K562 (cell line): ENCODE results near the gene TSPAN12. TPM values are rescaled to one million over a fixed set of nuclear protein-coding genes. Genes with fewer than 3 reads are reported as not detected.

Experiments
- ATAC-seq: fragments of 200-7000 bp; cut with Tn5 transposase; 3 replicates; pipeline ENCODE4 v1.9.1; 2020; ENCODE audit warnings: moderate library complexity
- BruUV-seq: library from RNA; stranded (reverse); fragments of 400-500 nt; replicated peaks from 2 replicates; lab custom pipeline; 2021; lab: Mats Ljungman, UMichigan
- CTCF ChIA-PET: fragments of 300-600 bp; formaldehyde crosslinking; extraction: SDS; loops from one replicate; lab custom pipeline; 2021; ENCODE audit warnings: low intra/inter-chr PET ratio; lab: Yijun Ruan, JAX
- POLR2A ChIA-PET: fragments of 300-600, 350-650 bp; sonication (Branson Sonifier 250); formaldehyde crosslinking; extraction: SDS; loops from one replicate; lab custom pipeline; 2021; ENCODE audit warnings: antibody characterized with exemption, inconsistent platforms; lab: Yijun Ruan, JAX
- DNase-seq, 4 experiments: peaks; one replicate each; pipeline versions ENCODE4 v3.0.0 to v3.0.0-alpha.2; 2011 to 2018; ENCODE audit warnings: low spot score in 3 of 4, mixed read lengths in 3 of 4; ENCODE audit errors: extremely low read depth in 1 of 4
- FAIRE-seq: peaks from 2 replicates; lab custom pipeline; 2011; peaks lifted over from hg19 to GRCh38; lab: Jason Lieb, UNC
- H2AFZ ChIP-seq: 2 replicates; pipeline ENCODE4 v1.6.0; 2011; ENCODE audit warnings: low read depth, low read length, control low read depth, inconsistent platforms
- H3K27ac ChIP-seq: fragments of 200-600 bp; 3 replicates; pipeline ENCODE4 v1.8.0; 2011; ENCODE audit warnings: low read depth, mild to moderate bottlenecking, control low read depth, inconsistent platforms, low read length, moderate library complexity, mixed read lengths; ENCODE audit errors: extremely low read depth
- H3K27me3 ChIP-seq, 2 experiments: fragments of 300-600 bp in 1 of 2; 2 replicates in 1 of 2; 3 replicates in 1 of 2; pipeline versions ENCODE4 v1.6.0 to v1.8.0; 2011; ENCODE audit warnings: inconsistent platforms in 2 of 2, low read length in 2 of 2, mild to moderate bottlenecking in 1 of 2, mixed read lengths in 1 of 2, moderate library complexity in 1 of 2; ENCODE audit not compliant: control insufficient read depth in 2 of 2, insufficient read depth in 2 of 2
- H3K36me3 ChIP-seq: fragments of 300-600 bp; 3 replicates; pipeline ENCODE4 v1.8.0; 2011; ENCODE audit warnings: mild to moderate bottlenecking, low read length, inconsistent platforms; ENCODE audit not compliant: control insufficient read depth, insufficient read depth
- H3K4me1 ChIP-seq, 2 experiments: fragments of 200-600 bp in 1 of 2; replicated peaks in 1 of 2; 2 replicates in 1 of 2; 3 replicates in 1 of 2; pipeline versions ENCODE4 v1.5.1 to v1.8.0; 2011; ENCODE audit warnings: inconsistent platforms in 2 of 2, low read length in 2 of 2, mild to moderate bottlenecking in 1 of 2, mixed read lengths in 1 of 2, moderate library complexity in 1 of 2; ENCODE audit not compliant: control insufficient read depth in 2 of 2, insufficient read depth in 2 of 2
- H3K4me2 ChIP-seq: 2 replicates; pipeline ENCODE4 v1.6.1; 2011; ENCODE audit warnings: low read length, control low read depth, inconsistent platforms, mixed read lengths; ENCODE audit not compliant: insufficient read depth
- H3K4me3 ChIP-seq: fragments of 200-600 bp; sonication (generic), shearing (Covaris generic); 2 replicates; pipeline ENCODE4 v1.5.1; 2016; ENCODE audit warnings: control low read depth, inconsistent platforms
- H3K79me2 ChIP-seq: fragments of 200-600 bp; 3 replicates; pipeline ENCODE4 v1.8.0; 2011; ENCODE audit warnings: low read length, inconsistent platforms; ENCODE audit not compliant: control insufficient read depth, insufficient read depth
- H3K9ac ChIP-seq, 2 experiments: 2 replicates each; pipeline versions ENCODE4 v1.6.0 to v1.6.1; 2011; ENCODE audit warnings: low read depth in 2 of 2, low read length in 2 of 2, control low read depth in 1 of 2, inconsistent platforms in 1 of 2, mild to moderate bottlenecking in 1 of 2, mixed read lengths in 1 of 2; ENCODE audit not compliant: insufficient read depth in 1 of 2
- H3K9me1 ChIP-seq: one replicate; pipeline ENCODE4 v1.6.0; 2011; ENCODE audit warnings: inconsistent platforms, mild to moderate bottlenecking, low read length, moderate library complexity; ENCODE audit not compliant: control insufficient read depth, insufficient read depth
- H3K9me3 ChIP-seq: replicated peaks from 2 replicates; pipeline ENCODE4 v1.5.1; 2011; ENCODE audit warnings: low read depth, low read length, inconsistent platforms; ENCODE audit not compliant: control insufficient read depth, insufficient read depth
- H4K20me1 ChIP-seq: replicated peaks from 2 replicates; pipeline ENCODE4 v1.6.1; 2011; ENCODE audit warnings: low read length, inconsistent platforms, mixed read lengths; ENCODE audit not compliant: control insufficient read depth, insufficient read depth
- ATF1 ChIP-seq, 2 experiments: fragments of 450-650 bp in 1 of 2; IDR thresholded peaks; 2 replicates each; pipeline ENCODE4 v1.6.1; 2016; ENCODE audit warnings: missing compliant biosample characterization in 1 of 2, missing genetic modification characterization in 1 of 2
- CBX3 ChIP-seq, 2 experiments: IDR thresholded peaks; 1 replicate in 1 of 2; 2 replicates in 1 of 2; pipeline ENCODE4 v1.6.1; 2012; ENCODE audit warnings: inconsistent platforms in 2 of 2, low read length in 2 of 2, borderline replicate concordance in 1 of 2, control low read depth in 1 of 2
- MYC ChIP-seq, 2 experiments: fragments of 250-450 bp in 1 of 2; sonication (Bioruptor Pico) in 1 of 2; IDR thresholded peaks; 2 replicates each; pipeline versions ENCODE4 v1.5.1 to v1.6.1; 2012 to 2021; ENCODE audit warnings: low read depth in 2 of 2, borderline replicate concordance in 1 of 2, improper control_type of control experiment in 1 of 2, low read length in 1 of 2, mild to moderate bottlenecking in 1 of 2, moderate library complexity in 1 of 2
- NFXL1 ChIP-seq: fragments of 450-650 bp; formaldehyde crosslinking; IDR thresholded peaks from 2 replicates; pipeline ENCODE4 v1.4.0; 2021; ENCODE audit warnings: mild to moderate bottlenecking
- TBL1XR1 ChIP-seq, 2 experiments: IDR thresholded peaks; 2 replicates each; pipeline ENCODE4 v1.6.1; 2012; ENCODE audit warnings: improper control_type of control experiment in 2 of 2, low read length in 2 of 2, mild to moderate bottlenecking in 1 of 2
- WHSC1 ChIP-seq: IDR thresholded peaks from one replicate; pipeline ENCODE4 v1.6.1; 2012; ENCODE audit warnings: low read length, control low read depth, inconsistent platforms
- WGBS: fragments of 100-300 bp; shearing (Covaris generic); methylation state at CpG from one replicate; pipeline ENCODE4 v1.1.6; 2016; ENCODE audit warnings: low coverage, mixed read lengths; ENCODE audit not compliant: insufficient coverage; ENCODE audit errors: missing lambda C conversion rate; 5-methylcytosine and 5-hydroxymethylcytosine counted together
- in situ Hi-C: fragments of 300-500 bp; cut with MboI; formaldehyde crosslinking; loops from 4 replicates; pipeline ENCODE4 v1.15.0; 2018; ENCODE audit warnings: inconsistent platforms, mixed read lengths
- intact Hi-C: fragments of 100-400 bp; cut with micrococcal nuclease; formaldehyde crosslinking; loops from 2 replicates; pipeline ENCODE4 v1.14.2; 2022
- polyA plus RNA-seq, 8 experiments: library from polyadenylated mRNA; depleted of rRNA in 4 of 8; stranded (reverse) in 5 of 8; unstranded in 3 of 8; fragments of >200 nt; fragmentation: Nextera tagmentation in 2 of 8; fragmentation: Illumina TruSeq in 1 of 8; extraction: Ambion mirVana in 2 of 8; extraction: Trizol in 1 of 8; gene quantifications; 2 replicates each; pipeline versions ENCODE4 v1.2.1 to v1.2.3, GENCODE V29; 2011 to 2014; ENCODE audit warnings: inconsistent platforms in 1 of 8, missing spikeins in 1 of 8
- total RNA-seq, 7 experiments: library from RNA; depleted of rRNA in 6 of 7; stranded (reverse); fragments of >200 nt in 6 of 7; fragmentation: Illumina TruSeq in 2 of 7; extraction: Trizol in 2 of 7; gene quantifications; 2 replicates each; pipeline versions ENCODE4 v1.2.1 to v1.2.3, GENCODE V29; 2011 to 2021; ENCODE audit warnings: low replicate concordance in 1 of 7
- TF ChIP-seq, protein P1 (sequence below), 2 experiments: IDR thresholded peaks; 2 replicates each; pipeline ENCODE4 v1.6.1; 2011; ENCODE audit warnings: borderline replicate concordance in 1 of 2, control low read depth in 1 of 2, low read depth in 1 of 2, low read length in 1 of 2, mild to moderate bottlenecking in 1 of 2, mixed read lengths in 1 of 2, moderate library complexity in 1 of 2; ENCODE audit not compliant: insufficient read depth in 1 of 2, insufficient read length in 1 of 2, poor library complexity in 1 of 2, severe bottlenecking in 1 of 2; ENCODE audit errors: extremely low read depth in 1 of 2

The TSPAN12 gene
- total and polyA plus RNA-seq, 9 of the 15 experiments (the other 6 are each of a cell fraction or from before 2014, with no cell fraction given) = 0.13 to 1.7 (median 0.35) TPM; not detected in 1

DNA sequence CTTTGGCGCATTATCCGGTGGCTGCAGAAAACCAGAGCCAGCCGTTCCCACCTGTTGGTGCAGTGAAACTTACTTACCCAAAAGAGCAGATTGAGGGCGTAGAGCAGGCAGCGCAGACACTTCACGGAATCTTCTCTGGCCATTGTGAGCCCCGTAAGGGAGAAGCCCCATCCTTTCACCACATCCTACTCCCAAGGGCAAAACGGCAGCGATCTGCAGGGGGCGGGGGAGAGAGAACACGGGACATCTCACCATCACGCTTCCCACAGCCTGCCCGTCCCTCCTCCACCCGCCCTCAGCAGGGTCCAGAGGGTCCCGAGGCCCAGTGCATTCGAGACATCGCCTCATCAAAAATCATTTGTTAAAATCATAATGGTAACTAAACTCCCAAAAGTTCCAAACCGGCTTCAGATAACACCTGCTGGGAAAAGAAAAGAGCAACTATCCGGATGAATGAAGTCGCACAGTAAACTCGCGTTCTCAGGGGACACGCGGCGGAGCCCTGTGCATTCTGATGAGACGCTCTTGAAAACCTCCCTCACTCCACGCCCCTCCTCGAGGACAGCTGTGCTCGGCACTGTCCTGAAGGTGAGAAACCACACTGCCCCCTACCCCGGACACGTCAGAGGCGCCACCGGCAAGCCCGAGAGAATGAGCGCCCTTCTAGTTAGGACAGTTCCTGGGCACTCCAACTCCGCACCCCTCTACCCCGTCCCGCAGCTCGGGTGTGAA is 1.2 kb downstream of the TSPAN12 start:
- DNase-seq = peak; percentile 45 to 66 (median 55)
- H3K4me3 ChIP-seq = peak overlapping the region; percentile 47
- H3K79me2 ChIP-seq = no peaks in the 10 kb centered on the region
- H3K27ac ChIP-seq = no peak overlapping the region
- peak overlapping the region; percentile 90 for H3K4me2 ChIP-seq
- in situ Hi-C loops (no loop called here), intact Hi-C loops (no loop called here)
- peaks cover 5 to 17% of the 10 kb centered on the region in 2 experiments; a peak in 3 of 5 replicates for H3K4me1 ChIP-seq
- ATAC-seq = peak; percentile 78
- no peaks in the 10 kb centered on the region for H4K20me1 ChIP-seq
- 16% methylated on average over 39 of the region's 39 CpGs for WGBS
- no peaks in the 10 kb centered on the region for H3K36me3 ChIP-seq
- POLR2A ChIA-PET = no interaction called here
- BruUV-seq = no TSS peak
- peak; percentile 67 for FAIRE-seq
- no peaks in the 10 kb centered on the region for H3K9me3 ChIP-seq
- H3K27me3 ChIP-seq = peaks cover 6 to 9% of the 10 kb centered on the region in 2 experiments
- CTCF ChIA-PET = interaction anchor here (1.3 kb wide), 1 partner anchor 65 kb away, joined by 4 read pairs; no protein-coding TSS in a partner anchor
- no peaks in the 10 kb centered on the region for H3K9me1 ChIP-seq
- H3K9ac ChIP-seq = peak overlapping the region in 1 of 2 experiments; percentile 89; a peak in 2 of 4 replicates
- H2AFZ ChIP-seq = peak overlapping the region; percentile 83
- TF ChIP-seq, protein P1, sequence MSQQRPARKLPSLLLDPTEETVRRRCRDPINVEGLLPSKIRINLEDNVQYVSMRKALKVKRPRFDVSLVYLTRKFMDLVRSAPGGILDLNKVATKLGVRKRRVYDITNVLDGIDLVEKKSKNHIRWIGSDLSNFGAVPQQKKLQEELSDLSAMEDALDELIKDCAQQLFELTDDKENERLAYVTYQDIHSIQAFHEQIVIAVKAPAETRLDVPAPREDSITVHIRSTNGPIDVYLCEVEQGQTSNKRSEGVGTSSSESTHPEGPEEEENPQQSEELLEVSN (IDR thresholded peaks at IDR 0.05; ENCODE audit: borderline replicate concordance in 1 of 2, extremely low read depth in 1 of 2, insufficient read depth in 1 of 2, insufficient read length in 1 of 2, low read depth in 1 of 2, low read length in 1 of 2, poor library complexity in 1 of 2, severe bottlenecking in 1 of 2) = peak; percentile 30 to 79
- TF ChIP-seq WHSC1 (no peak), MYC (IDR thresholded peaks at IDR 0.05; ENCODE audit: low read depth, low read length) (peak; percentile 51), MYC (CRISPR knock-in tag; IDR thresholded peaks at IDR 0.05; ENCODE audit: borderline replicate concordance, low read depth) (no peak), TBL1XR1 (IDR thresholded peaks at IDR 0.05; ENCODE audit: low read length in 2 of 2) (no peak), NFXL1 (CRISPR knock-in tag) (0 out of 2 replicates have a peak, but pooled peaks have one; percentile 46), CBX3 (IDR thresholded peaks at IDR 0.05; ENCODE audit: borderline replicate concordance in 1 of 2, low read length in 2 of 2) (0 out of 3 replicates have a peak, but pooled peaks of 1 of the 2 experiments have one; percentile 21), ATF1 (CRISPR knock-in tag; IDR thresholded peaks at IDR 0.05) (no peak), ATF1 (tag; IDR thresholded peaks at IDR 0.05) (peak; percentile 14; the same call in 1 of the 2 replicates)
